D721Med (cell line): ENCODE measurements around the gene SLC4A8.
"Not testable (repeated sequence)": the region's sequence is repeated elsewhere in the genome, so short reads cannot be mapped to it uniquely, and the experiment has no call there.

ENCODE experiments used
- DNase-seq: peaks from one replicate; pipeline ENCODE4 v3.0.0; 2011; ENCODE audit warnings: low spot score; ENCODE audit not compliant: insufficient read length
- FAIRE-seq: peaks from 2 replicates; lab custom pipeline; 2011; peaks lifted over from hg19 to GRCh38; lab: Jason Lieb, UNC
- CTCF ChIP-seq: IDR thresholded peaks from 2 replicates; pipeline ENCODE4 v1.5.1; 2012; ENCODE audit warnings: mild to moderate bottlenecking, control low read depth; ENCODE audit not compliant: insufficient read depth; ENCODE audit errors: missing control alignments

The SLC4A8 gene

GRCh38 chr12:51504851-51505250 is 80.2 kb downstream of the SLC4A8 start:
- no peak for DNase-seq
- TF ChIP-seq CTCF = no peak
- FAIRE-seq = no peak

GRCh38 chr12:51505360-51506105 is 80.9 kb downstream of the SLC4A8 start:
- FAIRE-seq (no peak), DNase-seq (no peak)
- TF ChIP-seq CTCF = no peak

GRCh38 chr12:51507178-51507577 is 82.5 kb downstream of the SLC4A8 start:
- FAIRE-seq (no peak), DNase-seq (no peak)
- no peak for TF ChIP-seq CTCF

- FAIRE-seq (no peak), DNase-seq (no peak)
- no peak for TF ChIP-seq CTCF
Measured at GRCh38 chr12:51508285-51508684, 83.7 kb downstream of the SLC4A8 start.

GRCh38 chr12:51511546-51512260 is 87.1 kb downstream of the SLC4A8 start:
- no peak for DNase-seq
- no peak for FAIRE-seq
- no peak for TF ChIP-seq CTCF

GRCh38 chr12:51512438-51512837 is 87.8 kb downstream of the SLC4A8 start:
- no peak for TF ChIP-seq CTCF
- no peak for DNase-seq
- FAIRE-seq = no peak

- FAIRE-seq = not testable (repeated sequence)
Measured at GRCh38 chr12:51515037-51515436, 90.4 kb downstream of the SLC4A8 start.

More at GRCh38 chr12:51515037-51515436, 90.4 kb downstream of the SLC4A8 start:
- DNase-seq = not testable (repeated sequence)
